Heart left ventricle (tissue), 16 donors: Measurements from ENCODE around the gene MRPL12. TPM values are rescaled to one million over a fixed set of nuclear protein-coding genes. Genes with fewer than 3 reads are reported as not detected.

Source experiments
- ATAC-seq, 4 donors: fragments of 200-7000 bp; cut with Tn5 transposase; one replicate each; pipeline ENCODE4 v1.9.1; 2020 to 2022; ENCODE audit warnings: moderate library complexity in 4 of 4, mild to moderate bottlenecking in 3 of 4, moderate number of reproducible peaks in 1 of 4
- DNase-seq, 5 donors: peaks; one replicate each; pipeline ENCODE4 v3.0.0-alpha.2; 2020
- H3K27ac ChIP-seq, 12 donors: fragments of 200-600 bp; sonication (generic) in 4 of 12; one replicate each; pipeline versions ENCODE4 v1.5.0 to v1.8.0; 2016 to 2022; ENCODE audit warnings: mild to moderate bottlenecking in 2 of 12
- H3K27me3 ChIP-seq, 9 donors: fragments of 200-600 bp; sonication (generic) in 2 of 9; one replicate each; pipeline versions ENCODE4 v1.5.1 to v1.8.0; 2016 to 2022; ENCODE audit warnings: mild to moderate bottlenecking in 3 of 9
- H3K36me3 ChIP-seq, 9 donors: fragments of 200-600 bp; sonication (generic) in 2 of 9; one replicate each; pipeline versions ENCODE4 v1.5.0 to v1.8.0; 2018 to 2022; ENCODE audit warnings: mild to moderate bottlenecking in 2 of 9
- H3K4me1 ChIP-seq, 12 donors: fragments of 200-600 bp; sonication (generic) in 4 of 12; one replicate each; pipeline versions ENCODE4 v1.5.0 to v1.8.0; 2016 to 2022; ENCODE audit warnings: mild to moderate bottlenecking in 3 of 12
- H3K4me3 ChIP-seq, 12 donors: fragments of 200-600 bp; sonication (generic) in 4 of 12; one replicate each; pipeline versions ENCODE4 v1.5.0 to v1.8.0; 2017 to 2022; ENCODE audit warnings: mild to moderate bottlenecking in 9 of 12, moderate library complexity in 4 of 12
- H3K9me3 ChIP-seq, 12 donors: fragments of 200-600 bp; sonication (generic) in 4 of 12; one replicate each; pipeline versions ENCODE4 v1.5.0 to v1.8.0; 2016 to 2022; ENCODE audit warnings: mild to moderate bottlenecking in 1 of 12
- CTCF ChIP-seq, 12 donors: fragments of 200-600 bp; sonication (generic) in 4 of 12; IDR thresholded peaks; one replicate each; pipeline versions ENCODE4 v1.5.0 to v1.8.0; 2018 to 2022; ENCODE audit warnings: antibody characterized with exemption in 12 of 12, mild to moderate bottlenecking in 5 of 12
- POLR2A ChIP-seq, 2 donors: fragments of 450-650 bp; IDR thresholded peaks; one replicate each; pipeline ENCODE4 v1.6.1; 2017; ENCODE audit warnings: antibody characterized with exemption in 2 of 2, mild to moderate bottlenecking in 2 of 2, moderate library complexity in 2 of 2
- WGBS, 4 donors: extraction: QIAGEN DNeasy Blood & Tissue Kit in 2 of 4; methylation state at CpG; one replicate each; pipeline versions ENCODE4 v1.1.5 to v1.1.7; 2013 to 2018; 5-methylcytosine and 5-hydroxymethylcytosine counted together
- intact Hi-C, 10 donors: fragments of 100-400 bp; cut with DNase I; formaldehyde crosslinking; loops; one replicate each; pipeline versions ENCODE4 v1.11.1 to v1.14.2; 2022
- polyA plus RNA-seq, 2 donors: library from polyadenylated mRNA; stranded (reverse); fragments of 200-250 nt; gene quantifications; one replicate each; pipeline ENCODE4 v1.2.3, GENCODE V29; 2013
- total RNA-seq, 9 donors: library from RNA; depleted of rRNA in 2 of 9; stranded (reverse); fragments of >200 nt in 2 of 9; fragmentation: NEBNext Ultra II Directional in 3 of 9; extraction: Animal tissue kit (Norgen Biotek cat#: 25700) in 3 of 9; gene quantifications; one replicate each; pipeline versions ENCODE4 v1.1.0 to v1.2.4, GENCODE V29; 2016 to 2023
- donor health status: ischemic (EF 13 %, LVEDD 7.1; RV severe dilation, severe dysfunction).
- donor health status: healthy with polysubstance abuse.
- donor health status: DM: no; HTN: yes; CAD: no.
- donor health status: DM: no; HTN: no; CAD: no.
- donor health status: ischemic (EF 25% LVEDD 6.9; RV normal size, moderate dysfunction).
- donor health status: ischemic (EF 25% LVEDD 5.7; RV mildly dilated, moderate dysfunction).
- donor health status: healthy.
- donor health status: DM: yes; HTN: yes; CAD: no.
- donor health status: ischemic (EF 35%, LVEDD 5.7; RV mildly dilated, moderate dysfunction).
- donor health status: nonischemic (EF 11% LVEDD 7.7; RV severe dilation, severe dysfunction).
- donor health status: DM: yes; HTN: yes; CAD: no.
- donor health status: PGD.
- donor health status: ischemic (EF 29% LVEDD 5.4; RV normal size, mild dysfunction).
- donor health status: nonischemic (EF 23%, LVEDD 6.1; RV moderate dilation, normal function).

The MRPL12 gene
- total and polyA plus RNA-seq, 11 donors = 98.8 to 525 (median 133) TPM

GRCh38 chr17:81711814-81712467 lies 8.8 kb downstream of the MRPL12 start, which contains the start of gene SLC25A10:
TSS of gene SLC25A10 (plus strand) at chr17:81712284. CDS start at chr17:81712427, 143 bp downstream.
- Histone ChIP-seq H3K4me1 (peaks cover 6 to 35% (median 27%) of the 10 kb centered on the region in 12 donors), H3K36me3 (peaks cover 0 to 16% (median 11%) of the 10 kb centered on the region in 9 donors), H3K9me3 (no peaks in the 10 kb centered on the region), H3K4me3 (peak within 1 kb of the TSS; percentile 59 to 98 (median 82)), H3K27ac (peak within 1 kb of the TSS in 10 of 12 donors; percentile 8 to 77 (median 56)), H3K27me3 (no peaks in the 10 kb centered on the region)
- peak; percentile 70 to 86 (median 76) for DNase-seq
- TF ChIP-seq CTCF (IDR thresholded peaks at IDR 0.05) (peak in 4 of 12 donors; percentile 14 to 32 (median 20)), POLR2A (IDR thresholded peaks at IDR 0.05) (peak in 1 of 2 donors; percentile 52)
- peak; percentile 33 to 83 (median 74) for ATAC-seq
- WGBS, 4 donors = 0 to 1% (median 0%) methylated on average over 6 to 89 of the region's 89 CpGs
- intact Hi-C loops = loop anchor here in 1 of 10 donors (2.0 kb wide), 1 partner anchor 35 kb away; no protein-coding TSS in a partner anchor

DNA sequence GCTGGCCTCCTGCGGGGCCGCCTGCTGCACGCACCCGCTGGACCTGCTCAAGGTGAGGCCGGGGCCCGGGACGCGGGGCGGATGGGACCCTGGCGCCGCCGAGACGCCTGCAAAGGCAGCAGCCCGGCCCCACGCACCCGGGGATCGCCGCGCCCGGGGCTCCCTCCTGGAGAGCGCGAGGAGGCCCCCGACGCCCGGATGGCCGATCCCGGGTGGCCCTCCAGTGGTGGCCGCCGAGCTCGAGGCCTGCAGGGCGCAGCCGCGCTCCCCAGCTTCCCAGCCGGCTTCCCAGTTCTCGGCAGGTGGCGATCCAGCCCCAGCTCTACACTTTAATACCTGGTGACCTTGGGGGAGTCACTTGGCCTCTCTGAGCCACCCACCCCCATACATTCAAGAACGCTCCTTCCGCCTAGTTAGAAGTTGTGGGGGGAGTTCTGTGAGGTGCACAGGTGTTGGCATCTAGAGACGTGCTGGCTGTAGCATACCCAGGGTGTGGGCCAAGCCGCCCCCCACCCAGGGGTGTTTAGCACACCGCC lies 9.4 kb downstream of the MRPL12 start:
- no peak for DNase-seq
- Histone ChIP-seq H3K36me3 (peaks cover 0 to 10% (median 5%) of the 10 kb centered on the region in 9 donors), H3K9me3 (no peaks in the 10 kb centered on the region), H3K4me3 (peak overlapping the region; percentile 59 to 98 (median 82)), H3K27me3 (no peaks in the 10 kb centered on the region), H3K27ac (peak overlapping the region in 5 of 12 donors; percentile 47 to 77 (median 76)), H3K4me1 (peaks cover 6 to 35% (median 27%) of the 10 kb centered on the region in 12 donors)
- intact Hi-C loops = no loop called here
- ATAC-seq = peak in 3 of 4 donors; percentile 12 to 21 (median 16)
- TF ChIP-seq CTCF (IDR thresholded peaks at IDR 0.05) = peak in 2 of 12 donors; percentile 20 to 22
- no peak for TF ChIP-seq POLR2A (IDR thresholded peaks at IDR 0.05)
- 3 to 14% (median 7%) methylated on average over 12 to 41 of the region's 41 CpGs for WGBS, 4 donors

GRCh38 chr17:81713004-81713555 lies 9.9 kb downstream of the MRPL12 start:
- no peaks in the 10 kb centered on the region for H3K9me3 ChIP-seq
- no peaks in the 10 kb centered on the region for H3K27me3 ChIP-seq
- TF ChIP-seq CTCF (IDR thresholded peaks at IDR 0.05) (no peak), POLR2A (IDR thresholded peaks at IDR 0.05) (no peak)
- ATAC-seq (no peak), DNase-seq (no peak)
- peak overlapping the region in 1 of 12 donors; percentile 76 for H3K27ac ChIP-seq
- H3K4me3 ChIP-seq = peak overlapping the region in 11 of 12 donors; percentile 59 to 98 (median 82)
- intact Hi-C loops = no loop called here
- WGBS, 4 donors = 38 to 46% (median 44%) methylated on average over 18 of the region's 18 CpGs
- peaks cover 0 to 5% (median 0%) of the 10 kb centered on the region in 9 donors for H3K36me3 ChIP-seq
- peaks cover 6 to 35% (median 27%) of the 10 kb centered on the region in 12 donors for H3K4me1 ChIP-seq
